Measurements from ENCODE around the gene ARFGEF2.
"Not testable (repeated sequence)": the region's sequence is repeated elsewhere in the genome, so short reads cannot be mapped to it uniquely, and the experiment has no call there.

ARFGEF2 gene

DNA sequence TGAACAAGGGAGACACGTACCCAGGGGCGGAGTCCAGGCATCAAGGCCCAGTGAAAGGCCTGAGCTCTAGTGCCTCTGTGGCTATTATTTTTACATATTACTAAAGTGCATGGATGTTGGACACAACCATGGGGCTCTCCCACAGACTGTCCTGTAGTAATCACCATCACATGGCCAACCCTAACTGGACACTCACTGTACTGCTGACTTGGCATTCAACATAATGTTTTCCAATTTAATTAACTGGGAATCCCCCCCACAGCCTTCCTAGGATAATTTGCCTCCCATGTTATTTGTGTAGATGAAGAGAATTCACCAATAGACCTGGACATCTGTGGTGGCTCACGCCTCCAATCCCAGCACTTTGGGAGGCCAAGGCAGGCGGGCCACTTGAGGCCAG, 34.5 kb downstream of the ARFGEF2 start:
- DNase-seq: no peak

DNA sequence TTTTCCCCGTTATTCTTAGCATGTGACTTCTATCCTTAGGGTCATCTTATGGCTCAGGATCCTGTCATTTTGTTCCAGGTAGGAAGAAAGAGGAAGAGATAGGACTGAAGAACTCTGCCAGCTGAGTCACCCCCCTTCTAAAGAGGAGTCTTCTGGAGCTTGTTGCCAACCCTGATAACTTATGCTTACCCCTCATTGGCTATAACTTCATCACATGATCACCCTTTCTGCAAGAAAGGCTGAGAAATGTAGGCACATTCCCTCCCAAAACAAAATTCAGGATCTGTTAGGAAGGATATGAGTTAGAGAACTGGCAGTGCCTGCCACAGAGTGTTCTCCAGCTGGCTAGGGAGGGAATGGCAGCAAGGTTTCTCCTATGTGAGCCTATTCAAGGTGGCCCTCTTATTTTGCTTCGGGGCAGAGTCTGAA, 35.6 kb downstream of the ARFGEF2 start:
- no peak for DNase-seq

DNA sequence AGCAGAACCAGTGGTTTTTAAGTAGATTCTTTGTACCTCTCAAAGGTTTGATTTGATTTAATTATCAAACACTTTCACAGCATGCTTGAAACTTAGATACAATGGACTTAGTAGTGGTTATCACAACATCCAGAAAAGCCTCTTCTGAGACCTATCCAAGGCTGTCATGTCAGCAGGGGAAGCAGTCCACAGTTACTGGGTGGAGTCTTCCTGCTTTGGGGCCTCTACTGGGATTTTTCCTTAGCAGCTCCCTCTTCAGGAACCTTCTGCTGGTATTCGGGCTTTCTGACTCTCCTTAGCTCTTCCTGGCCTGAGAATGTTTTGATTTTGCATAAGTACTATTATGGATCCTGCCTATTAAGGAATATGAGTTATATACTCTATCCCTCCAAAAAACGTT, 36.0 kb downstream of the ARFGEF2 start:
- no peak for DNase-seq

DNA sequence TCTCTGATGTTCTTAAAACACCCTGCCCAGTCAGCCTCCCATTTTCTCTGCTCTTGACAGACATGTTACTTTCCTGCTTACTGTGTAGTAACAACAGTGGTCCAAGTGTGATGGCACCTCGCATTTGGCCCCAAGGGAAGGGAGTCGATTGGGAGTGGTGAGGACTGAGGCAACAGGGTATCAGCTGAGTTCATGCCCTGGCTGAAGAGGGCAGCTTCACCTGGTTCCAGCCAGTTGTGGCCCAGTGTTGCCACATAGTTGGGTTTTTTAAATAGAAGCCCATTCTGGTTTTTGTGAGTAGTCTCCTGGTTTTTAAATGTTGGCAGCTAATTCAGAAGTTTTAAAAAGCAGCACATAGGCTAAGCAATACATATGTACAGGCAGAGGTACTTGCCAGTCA, 37.2 kb downstream of the ARFGEF2 start:
- DNase-seq: no peak

- DNase-seq: no peak
These were observed 38.5 kb downstream of the ARFGEF2 start for GRCh38 chr20:48959899-48960550.

DNA sequence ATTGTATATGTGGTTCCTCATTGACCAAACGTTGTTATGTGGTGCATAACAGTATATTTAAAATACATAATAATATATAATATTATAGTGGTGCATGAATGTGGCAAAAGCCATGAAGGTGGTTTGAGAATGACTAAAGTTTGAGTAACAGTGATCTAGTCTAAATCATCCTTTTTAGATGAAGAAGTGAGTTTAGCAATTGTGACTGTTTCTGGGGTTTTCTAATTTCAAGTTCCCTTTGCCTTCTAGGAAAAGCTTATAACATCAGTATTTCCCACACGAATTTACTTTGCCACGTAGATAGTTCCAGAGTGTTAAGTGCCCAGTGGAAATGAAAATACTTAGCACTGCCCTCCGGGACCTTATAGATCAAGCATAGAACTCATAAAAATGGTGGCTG, 40.9 kb downstream of the ARFGEF2 start:
- no peak for DNase-seq

- DNase-seq: no peak
These were observed 41.7 kb downstream of the ARFGEF2 start for GRCh38 chr20:48962976-48963771.

DNA sequence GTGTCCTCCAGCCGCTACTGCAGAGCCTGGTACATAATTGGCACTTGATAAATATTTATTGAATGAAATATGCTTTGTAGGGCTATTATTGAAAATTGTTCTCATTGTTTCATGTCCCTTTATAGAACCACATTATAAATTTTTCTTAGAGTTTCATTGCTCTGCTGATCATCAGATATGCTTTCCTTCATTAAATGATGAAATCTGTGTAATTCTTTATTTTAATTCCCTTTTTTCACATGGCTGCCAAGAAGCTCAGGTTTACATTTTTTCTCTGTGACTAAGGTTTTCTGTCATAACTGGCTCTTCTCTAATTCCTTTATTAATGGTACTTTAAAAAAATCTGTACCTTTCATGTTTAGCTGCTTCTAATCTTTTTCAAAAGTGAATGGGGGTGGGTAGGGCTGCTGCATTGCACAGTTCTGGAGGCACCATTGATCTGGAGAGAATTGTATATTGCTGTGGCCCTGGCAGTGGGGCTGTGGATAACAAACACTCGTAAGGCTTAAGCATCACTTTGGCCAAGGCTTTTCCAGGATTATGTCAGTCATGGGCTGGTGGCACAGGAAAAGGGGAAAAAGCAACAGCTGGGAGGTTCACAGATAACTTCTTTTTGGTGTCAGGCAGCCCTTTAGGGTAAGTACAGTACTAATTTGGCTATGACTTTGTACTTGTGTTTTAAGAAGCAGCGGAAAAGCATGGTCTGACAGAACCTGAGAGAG, 43.8 kb downstream of the ARFGEF2 start:
- no peak for DNase-seq

DNA sequence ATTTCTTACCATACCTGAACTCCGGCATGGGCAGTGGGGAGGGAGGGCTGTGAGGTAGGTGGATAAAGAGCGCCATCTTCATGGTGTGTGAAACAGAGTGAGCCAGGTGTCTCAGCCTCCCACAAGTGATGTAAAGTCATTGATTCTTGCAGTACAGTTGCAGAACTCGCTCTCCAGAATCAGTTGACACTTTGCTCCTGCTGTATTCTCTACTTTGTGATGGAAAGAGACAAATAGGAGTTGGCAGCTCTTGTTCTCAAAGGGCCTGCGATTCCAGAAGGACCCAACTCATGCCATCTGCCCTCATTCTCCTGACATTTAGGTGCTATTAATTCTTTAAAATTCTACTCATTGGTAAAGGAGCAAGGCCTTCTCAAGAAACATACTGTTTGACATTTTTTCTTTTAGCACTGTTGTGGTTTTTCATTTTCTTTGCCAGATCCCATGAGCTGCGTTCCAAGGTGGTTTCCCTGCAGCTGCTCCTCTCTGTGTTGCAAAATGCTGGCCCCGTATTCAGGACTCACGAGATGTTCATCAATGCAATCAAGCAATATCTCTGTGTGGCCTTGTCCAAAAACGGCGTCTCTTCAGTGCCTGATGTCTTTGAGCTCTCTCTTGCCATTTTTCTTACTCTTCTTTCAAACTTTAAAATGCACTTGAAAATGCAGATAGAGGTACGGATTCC, 49.3 kb downstream of the ARFGEF2 start:
- DNase-seq: no peak

DNA sequence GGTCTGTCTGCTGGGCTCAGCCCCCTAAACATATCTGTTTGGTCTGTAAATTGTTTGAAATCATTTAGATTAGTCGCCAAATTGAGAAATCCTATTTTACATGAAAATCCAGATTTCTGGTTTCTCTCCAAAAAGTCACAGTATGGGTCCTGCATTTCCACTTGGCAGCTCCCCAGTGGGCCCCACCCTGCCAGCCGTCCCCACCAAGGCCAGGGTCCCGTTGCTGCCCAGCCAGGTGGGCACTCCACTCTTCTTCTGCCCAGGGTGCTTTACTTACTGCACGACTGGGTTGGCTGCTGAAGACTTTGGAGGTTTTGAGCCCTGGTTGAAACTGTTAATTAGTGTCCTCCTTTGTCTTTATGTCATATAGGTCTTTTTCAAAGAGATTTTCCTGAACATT, 50.4 kb downstream of the ARFGEF2 start:
- DNase-seq: no peak

GRCh38 chr20:48972816-48973215, 51.3 kb downstream of the ARFGEF2 start:
- DNase-seq: no peak

DNA sequence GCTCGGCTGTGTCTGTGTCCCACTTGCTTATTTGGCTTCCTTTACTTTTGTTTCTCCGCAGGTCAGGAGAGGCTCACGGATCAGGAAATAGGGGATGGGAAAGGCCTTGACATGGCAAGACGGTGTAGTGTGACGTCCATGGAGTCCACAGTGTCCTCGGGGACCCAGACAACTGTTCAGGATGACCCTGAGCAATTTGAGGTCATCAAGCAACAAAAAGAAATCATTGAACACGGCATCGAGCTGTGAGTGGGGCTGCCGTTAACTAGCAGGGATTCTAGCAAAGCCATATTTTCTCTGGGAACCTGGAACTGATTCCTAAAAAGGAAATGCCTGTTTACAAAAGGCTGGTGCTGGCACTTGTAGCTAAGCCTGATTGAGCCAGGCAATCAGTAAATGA, 54.4 kb downstream of the ARFGEF2 start:
- DNase-seq: no peak

DNA sequence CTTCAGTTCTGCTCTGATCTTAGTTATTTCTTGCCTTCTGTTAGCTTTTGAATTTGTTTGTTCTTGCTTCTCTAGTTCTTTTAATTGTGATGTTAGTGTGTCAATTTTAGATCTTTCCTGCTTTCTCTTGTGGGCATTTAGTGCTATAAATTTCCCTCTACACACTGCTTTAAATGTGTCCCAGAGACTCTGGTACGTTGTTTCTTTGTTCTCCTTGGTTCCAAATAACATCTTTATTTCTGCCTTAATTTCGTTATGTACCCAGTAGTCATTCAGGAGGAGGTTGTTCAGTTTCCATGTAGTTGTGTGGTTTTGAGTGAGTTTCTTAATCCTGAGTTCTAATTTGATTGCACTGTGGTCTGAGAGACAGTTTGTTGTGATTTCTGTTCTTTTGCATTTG, 58.5 kb downstream of the ARFGEF2 start:
- DNase-seq: not testable (repeated sequence)

GRCh38 chr20:48983423-48984400, 62.2 kb downstream of the ARFGEF2 start:
- peak; percentile 66 for DNase-seq

GRCh38 chr20:48984575-48985219, 63.2 kb downstream of the ARFGEF2 start:
- DNase-seq: no peak

- DNase-seq: no peak
These were observed 65.4 kb downstream of the ARFGEF2 start for GRCh38 chr20:48986899-48987298.

DNA sequence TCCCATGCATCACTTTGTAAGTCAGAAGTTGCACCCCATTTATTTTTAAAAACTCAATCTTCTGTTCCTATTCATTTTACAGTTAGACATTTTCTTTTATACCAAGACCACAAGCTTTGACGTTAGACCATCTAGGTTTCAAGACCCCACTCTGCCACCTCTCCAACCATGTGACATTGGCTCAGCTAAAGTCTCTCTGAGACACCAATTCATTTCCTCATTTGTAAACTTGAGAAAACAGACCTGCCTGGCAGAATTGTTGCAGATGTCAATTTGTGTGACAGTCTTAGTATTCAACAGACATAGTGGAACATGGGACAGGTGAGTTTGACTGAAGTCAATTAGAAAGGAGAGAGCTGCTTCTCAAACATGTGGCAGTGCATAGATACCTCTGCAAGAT, 69.0 kb downstream of the ARFGEF2 start:
- DNase-seq: no peak

GRCh38 chr20:48995589-48995988, 74.1 kb downstream of the ARFGEF2 start:
- DNase-seq: no peak

- no peak for DNase-seq
These were observed 78.7 kb downstream of the ARFGEF2 start for GRCh38 chr20:48999890-49000870.

GRCh38 chr20:49001741-49002140, 80.2 kb downstream of the ARFGEF2 start:
- no peak for DNase-seq

Data from islet precursor cell (in vitro differentiated cells).